ENCODE data around the gene TMEM18.
A peak's percentile ranks its signal among the peaks of the same experiment; 100 is the strongest.

TMEM18 gene

DNA sequence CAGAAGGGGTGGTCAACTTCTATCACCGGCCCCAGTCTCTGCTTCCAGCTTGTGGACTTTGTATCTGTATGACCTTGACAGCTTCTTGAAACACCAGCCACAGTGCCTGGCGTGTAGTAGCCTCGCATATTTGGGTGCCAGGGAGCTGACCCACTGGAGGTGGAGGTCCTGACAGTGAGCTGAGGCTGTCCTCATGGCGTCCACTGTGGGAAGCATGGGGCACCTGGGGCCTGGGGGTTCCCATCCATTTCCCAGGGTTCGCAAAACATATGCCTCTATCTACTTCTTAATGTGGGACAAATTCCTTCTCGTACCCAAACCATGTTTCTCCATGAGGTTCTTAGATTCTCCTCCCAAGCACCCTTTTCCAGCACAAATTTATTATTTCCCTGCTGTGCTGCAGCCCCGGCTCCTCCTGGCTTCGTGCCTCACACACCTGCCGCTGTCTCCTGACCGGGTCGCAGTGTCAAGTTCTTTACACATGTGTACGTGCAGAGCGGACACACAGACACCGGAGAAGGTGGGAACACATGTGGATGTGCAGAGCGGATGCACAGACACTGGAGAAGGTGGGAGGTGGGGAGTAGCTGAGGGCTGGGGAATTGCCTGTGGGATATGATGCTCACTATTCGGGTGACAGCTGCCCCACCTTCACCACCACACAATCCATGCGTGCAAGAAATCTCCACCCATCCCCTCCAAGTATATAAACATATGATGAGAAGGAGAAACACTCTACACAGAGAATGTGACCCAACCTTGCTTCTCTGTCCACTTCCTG, 23.4 kb downstream of the TMEM18 start:
- Histone ChIP-seq H3K9ac (ENCODE audit: low read depth, low read length, poor library complexity) (no peak overlapping the region), H2BK5ac (ENCODE audit: low read length) (no peak overlapping the region), H3K27ac (replicated peaks; ENCODE audit: low read length) (no peak overlapping the region), H3K79me1 (ENCODE audit: low read depth, low read length) (no peaks in the 10 kb centered on the region), H3K4me1 (ENCODE audit: control insufficient read depth in 2 of 2, insufficient read depth in 1 of 2, low read depth in 1 of 2, low read length in 2 of 2) (peaks cover 4 to 5% of the 10 kb centered on the region in 2 donors), H3K23ac (ENCODE audit: low read depth, low read length, poor library complexity) (no peak overlapping the region), H3K4me3 (ENCODE audit: low read length in 2 of 2) (no peak overlapping the region), H2AFZ (ENCODE audit: low read length) (no peak overlapping the region), H3K14ac (ENCODE audit: low read length) (no peak overlapping the region), H3K18ac (ENCODE audit: low read length) (no peak overlapping the region), H2BK12ac (ENCODE audit: low read length) (peak overlapping the region; percentile 35), H3K4me2 (ENCODE audit: insufficient read depth, low read length, poor library complexity, severe bottlenecking) (no peak overlapping the region), H3K9me3 (replicated peaks in 1 of 2; ENCODE audit: control insufficient read depth in 2 of 2, insufficient read depth in 1 of 2, low read depth in 1 of 2, low read length in 2 of 2) (no peaks in the 10 kb centered on the region), H3K4ac (ENCODE audit: low read length) (no peak overlapping the region), H4K8ac (ENCODE audit: low read depth, low read length) (no peak overlapping the region), H3K36me3 (replicated peaks in 1 of 2; ENCODE audit: control insufficient read depth in 2 of 2, insufficient read depth in 2 of 2, low read length in 2 of 2) (no peaks in the 10 kb centered on the region), H2AK5ac (ENCODE audit: low read depth, low read length) (no peak overlapping the region), H2BK15ac (ENCODE audit: low read length) (no peak overlapping the region), H4K91ac (ENCODE audit: low read depth, low read length, poor library complexity) (no peak overlapping the region), H2BK120ac (ENCODE audit: low read depth, low read length) (no peak overlapping the region), H3K27me3 (ENCODE audit: control insufficient read depth in 3 of 3, insufficient read depth in 3 of 3, low read depth in 1 of 3, low read length in 3 of 3) (peaks cover 0 to 2% (median 0%) of the 10 kb centered on the region in 3 experiments)
- DNase-seq (ENCODE audit: low spot score): no peak
- WGBS, 2 donors (ENCODE audit: extremely low coverage in 2 of 2, insufficient read length in 2 of 2, insufficient replicate concordance in 1 of 2): no CpG with 5 or more reads among the region's 17 CpGs

DNA sequence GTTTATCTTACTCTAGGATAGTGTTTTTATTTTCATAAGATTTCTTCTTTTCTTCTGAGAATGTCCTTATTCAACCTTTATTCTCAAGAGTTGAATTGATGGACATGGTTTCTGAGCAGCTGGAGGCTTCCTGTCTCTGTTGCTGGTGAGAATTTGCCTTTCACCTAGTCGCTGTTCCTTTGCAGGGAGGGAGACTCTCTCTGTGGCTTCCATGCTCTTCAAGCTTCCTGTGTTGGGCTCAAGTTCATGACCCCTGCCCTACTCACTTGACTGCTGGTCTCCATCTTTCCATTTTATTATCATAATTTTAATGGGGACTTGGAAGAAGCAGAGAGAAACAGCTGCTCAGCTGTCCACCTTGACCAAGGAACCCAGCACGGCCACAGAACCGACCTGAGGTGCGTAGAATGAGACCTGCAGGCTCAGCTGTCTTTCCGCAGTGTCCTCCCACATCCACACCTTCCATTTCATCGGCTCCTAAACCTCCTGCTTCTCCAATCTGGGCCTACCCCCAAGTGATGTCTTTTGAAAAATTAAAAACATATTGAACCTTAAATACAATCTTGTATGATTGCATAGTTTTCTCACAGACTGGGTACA, 24.2 kb downstream of the TMEM18 start:
- Histone ChIP-seq H3K4me2 (ENCODE audit: insufficient read depth, low read length, poor library complexity, severe bottlenecking) (no peak overlapping the region), H3K14ac (ENCODE audit: low read length) (no peak overlapping the region), H3K23ac (ENCODE audit: low read depth, low read length, poor library complexity) (no peak overlapping the region), H2BK12ac (ENCODE audit: low read length) (no peak overlapping the region), H3K18ac (ENCODE audit: low read length) (no peak overlapping the region), H3K36me3 (replicated peaks in 1 of 2; ENCODE audit: control insufficient read depth in 2 of 2, insufficient read depth in 2 of 2, low read length in 2 of 2) (no peaks in the 10 kb centered on the region), H2BK120ac (ENCODE audit: low read depth, low read length) (no peak overlapping the region), H3K79me1 (ENCODE audit: low read depth, low read length) (no peaks in the 10 kb centered on the region), H3K9me3 (replicated peaks in 1 of 2; ENCODE audit: control insufficient read depth in 2 of 2, insufficient read depth in 1 of 2, low read depth in 1 of 2, low read length in 2 of 2) (no peaks in the 10 kb centered on the region), H3K27me3 (ENCODE audit: control insufficient read depth in 3 of 3, insufficient read depth in 3 of 3, low read depth in 1 of 3, low read length in 3 of 3) (peaks cover 0 to 2% (median 0%) of the 10 kb centered on the region in 3 experiments), H3K9ac (ENCODE audit: low read depth, low read length, poor library complexity) (no peak overlapping the region), H3K27ac (replicated peaks; ENCODE audit: low read length) (no peak overlapping the region), H2BK5ac (ENCODE audit: low read length) (no peak overlapping the region), H4K91ac (ENCODE audit: low read depth, low read length, poor library complexity) (no peak overlapping the region), H3K4me3 (ENCODE audit: low read length in 2 of 2) (no peak overlapping the region), H2AK5ac (ENCODE audit: low read depth, low read length) (no peak overlapping the region), H2AFZ (ENCODE audit: low read length) (no peak overlapping the region), H2BK15ac (ENCODE audit: low read length) (no peak overlapping the region), H3K4ac (ENCODE audit: low read length) (no peak overlapping the region), H4K8ac (ENCODE audit: low read depth, low read length) (no peak overlapping the region), H3K4me1 (ENCODE audit: control insufficient read depth in 2 of 2, insufficient read depth in 1 of 2, low read depth in 1 of 2, low read length in 2 of 2) (peaks cover 4 to 6% of the 10 kb centered on the region in 2 donors)
- no CpG with 5 or more reads among the region's 6 CpGs for WGBS, 2 donors (ENCODE audit: extremely low coverage in 2 of 2, insufficient read length in 2 of 2, insufficient replicate concordance in 1 of 2)
- DNase-seq (ENCODE audit: low spot score): no peak

DNA sequence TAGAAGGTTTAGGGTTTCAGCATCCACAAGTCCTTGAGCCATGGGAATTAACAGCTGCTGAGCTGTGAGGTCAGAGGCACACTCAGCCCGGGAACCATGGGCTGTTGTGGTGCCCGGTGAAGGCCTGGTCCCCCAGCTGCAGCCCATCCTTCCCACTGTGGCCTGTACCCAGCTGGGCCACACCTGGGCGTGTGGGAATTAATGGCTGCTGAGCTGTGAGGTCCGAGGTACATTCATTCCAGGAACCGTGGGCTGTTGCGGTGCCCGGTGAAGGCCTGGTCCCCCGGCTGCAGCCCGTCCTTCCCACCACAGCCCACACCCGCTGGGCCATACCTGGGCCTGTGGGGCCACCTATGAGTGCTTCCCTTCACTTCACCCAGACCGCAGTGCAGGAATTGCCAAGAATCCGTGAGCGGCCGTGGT, 25.2 kb downstream of the TMEM18 start:
- Histone ChIP-seq H4K8ac (ENCODE audit: low read depth, low read length) (no peak overlapping the region), H3K79me1 (ENCODE audit: low read depth, low read length) (peaks cover 2% of the 10 kb centered on the region), H2BK5ac (ENCODE audit: low read length) (no peak overlapping the region), H3K14ac (ENCODE audit: low read length) (no peak overlapping the region), H2BK120ac (ENCODE audit: low read depth, low read length) (no peak overlapping the region), H3K18ac (ENCODE audit: low read length) (peak overlapping the region; percentile 69), H2AK5ac (ENCODE audit: low read depth, low read length) (peak overlapping the region; percentile 18), H3K27ac (replicated peaks; ENCODE audit: low read length) (no peak overlapping the region), H3K27me3 (ENCODE audit: control insufficient read depth in 3 of 3, insufficient read depth in 3 of 3, low read depth in 1 of 3, low read length in 3 of 3) (peaks cover 0 to under 1% (median 0%) of the 10 kb centered on the region in 3 experiments), H2BK15ac (ENCODE audit: low read length) (no peak overlapping the region), H3K4me3 (ENCODE audit: low read length in 2 of 2) (no peak overlapping the region), H4K91ac (ENCODE audit: low read depth, low read length, poor library complexity) (no peak overlapping the region), H2BK12ac (ENCODE audit: low read length) (peak overlapping the region; percentile 8), H3K23ac (ENCODE audit: low read depth, low read length, poor library complexity) (peak overlapping the region; percentile 59), H3K4ac (ENCODE audit: low read length) (no peak overlapping the region), H3K4me1 (ENCODE audit: control insufficient read depth in 2 of 2, insufficient read depth in 1 of 2, low read depth in 1 of 2, low read length in 2 of 2) (peaks cover 4 to 6% of the 10 kb centered on the region in 2 donors), H3K36me3 (replicated peaks in 1 of 2; ENCODE audit: control insufficient read depth in 2 of 2, insufficient read depth in 2 of 2, low read length in 2 of 2) (no peaks in the 10 kb centered on the region), H3K4me2 (ENCODE audit: insufficient read depth, low read length, poor library complexity, severe bottlenecking) (no peak overlapping the region), H2AFZ (ENCODE audit: low read length) (no peak overlapping the region), H3K9me3 (replicated peaks in 1 of 2; ENCODE audit: control insufficient read depth in 2 of 2, insufficient read depth in 1 of 2, low read depth in 1 of 2, low read length in 2 of 2) (no peaks in the 10 kb centered on the region), H3K9ac (ENCODE audit: low read depth, low read length, poor library complexity) (no peak overlapping the region)
- DNase-seq (ENCODE audit: low spot score): no peak
- WGBS, 2 donors (ENCODE audit: extremely low coverage in 2 of 2, insufficient read length in 2 of 2, insufficient replicate concordance in 1 of 2): no CpG with 5 or more reads among the region's 14 CpGs

Data from neuronal stem cell (in vitro differentiated cells).